HG02973 (cell line): ENCODE data around the gene ASB16.

Experiments
- ATAC-seq: cut with Tn5 transposase; IDR thresholded peaks from one replicate; pipeline ENCODE4 v1.9.1; 2021; ENCODE audit warnings: moderate library complexity; ENCODE audit not compliant: unreplicated experiment

The ASB16 gene

DNA sequence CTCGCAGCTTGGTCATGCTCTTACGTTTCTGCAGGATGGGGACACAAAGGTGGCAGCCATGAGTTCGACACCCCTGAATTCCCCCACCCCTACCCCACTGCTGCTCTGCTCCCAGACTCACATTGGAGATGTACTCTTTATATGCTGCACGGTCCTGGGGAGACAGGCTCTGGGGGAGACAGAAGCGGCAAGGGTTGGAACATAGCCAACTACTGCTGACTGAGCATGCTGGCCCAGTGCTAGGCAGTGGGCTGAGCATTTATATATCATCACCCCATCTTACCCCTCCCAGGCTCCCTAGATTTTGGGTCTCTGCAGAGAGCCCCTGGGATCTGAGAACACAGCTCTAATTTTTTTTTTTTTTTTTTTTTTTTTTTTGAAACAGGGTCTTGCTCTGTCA is 37.2 kb downstream of the ASB16 start:
- ATAC-seq: no peak

DNA sequence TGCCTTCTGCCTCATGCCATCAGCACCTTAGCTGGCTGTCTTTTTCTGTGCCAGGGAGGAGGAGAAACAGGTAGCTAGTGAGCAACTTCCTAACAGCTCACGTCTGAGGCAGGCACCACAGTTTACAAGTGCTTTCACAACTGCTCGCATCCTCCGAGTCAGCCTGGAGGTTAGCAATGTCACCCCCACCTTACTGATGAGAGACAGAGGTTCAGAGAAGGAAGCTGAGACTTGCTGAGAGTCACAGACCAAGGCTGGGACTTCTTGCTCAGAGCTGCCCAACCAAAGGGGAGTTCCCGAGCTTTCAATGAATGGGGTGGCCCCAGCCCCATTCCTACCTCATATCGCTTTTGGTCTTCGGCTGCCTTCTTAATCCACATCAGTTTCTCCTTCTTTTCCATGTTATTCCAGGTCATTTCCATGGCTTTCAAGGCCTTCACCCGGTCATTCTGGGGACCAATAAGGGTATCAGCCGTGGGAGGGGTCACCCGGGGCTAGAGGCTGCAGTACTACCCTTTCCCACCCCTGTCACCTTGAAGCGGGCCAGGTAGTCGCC is 39.4 kb downstream of the ASB16 start:
- ATAC-seq: no peak

DNA sequence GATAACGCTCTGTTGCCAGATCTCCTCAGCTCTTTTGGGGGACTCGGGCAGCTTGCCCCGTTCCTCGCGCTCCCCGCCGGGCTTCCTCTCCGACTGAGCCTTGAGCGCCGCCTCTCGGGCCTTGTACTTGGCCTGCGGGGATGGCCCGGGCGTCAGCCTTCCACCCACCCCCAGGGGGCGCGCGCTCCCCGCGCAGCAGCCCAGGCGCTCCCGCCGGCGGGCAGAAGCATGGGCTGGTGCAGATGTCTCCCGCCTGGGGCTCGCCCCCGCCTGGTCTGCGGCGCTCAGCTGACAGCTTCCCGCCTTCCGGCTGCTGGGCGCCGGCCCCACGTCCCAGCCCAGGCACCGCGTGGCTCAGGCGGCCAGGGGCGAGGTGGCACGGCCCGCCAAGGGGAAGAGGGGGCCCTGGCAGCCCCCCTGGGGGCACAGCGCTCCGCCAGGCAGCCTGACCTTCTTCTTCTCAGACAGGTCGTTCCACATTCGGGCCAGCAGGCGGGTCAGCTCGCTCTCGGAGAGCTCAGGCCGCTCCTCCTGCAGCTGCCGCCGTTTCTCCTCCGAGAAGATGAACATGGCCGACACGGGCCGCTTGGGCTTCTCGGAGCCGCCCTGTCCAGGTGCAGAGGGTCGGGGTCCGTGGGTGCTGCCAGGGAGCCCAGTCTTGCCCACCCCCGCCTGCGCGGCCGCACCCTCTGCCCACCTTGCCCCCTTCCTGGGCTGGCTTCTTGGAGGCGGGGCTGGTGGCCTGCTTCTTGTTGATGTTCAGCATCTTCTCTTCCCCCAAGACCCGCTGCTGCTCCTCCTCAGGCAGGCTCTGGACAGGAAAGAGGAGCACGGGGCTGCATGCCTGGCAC is 40.1 kb downstream of the ASB16 start:
- ATAC-seq: peak; percentile 60

DNA sequence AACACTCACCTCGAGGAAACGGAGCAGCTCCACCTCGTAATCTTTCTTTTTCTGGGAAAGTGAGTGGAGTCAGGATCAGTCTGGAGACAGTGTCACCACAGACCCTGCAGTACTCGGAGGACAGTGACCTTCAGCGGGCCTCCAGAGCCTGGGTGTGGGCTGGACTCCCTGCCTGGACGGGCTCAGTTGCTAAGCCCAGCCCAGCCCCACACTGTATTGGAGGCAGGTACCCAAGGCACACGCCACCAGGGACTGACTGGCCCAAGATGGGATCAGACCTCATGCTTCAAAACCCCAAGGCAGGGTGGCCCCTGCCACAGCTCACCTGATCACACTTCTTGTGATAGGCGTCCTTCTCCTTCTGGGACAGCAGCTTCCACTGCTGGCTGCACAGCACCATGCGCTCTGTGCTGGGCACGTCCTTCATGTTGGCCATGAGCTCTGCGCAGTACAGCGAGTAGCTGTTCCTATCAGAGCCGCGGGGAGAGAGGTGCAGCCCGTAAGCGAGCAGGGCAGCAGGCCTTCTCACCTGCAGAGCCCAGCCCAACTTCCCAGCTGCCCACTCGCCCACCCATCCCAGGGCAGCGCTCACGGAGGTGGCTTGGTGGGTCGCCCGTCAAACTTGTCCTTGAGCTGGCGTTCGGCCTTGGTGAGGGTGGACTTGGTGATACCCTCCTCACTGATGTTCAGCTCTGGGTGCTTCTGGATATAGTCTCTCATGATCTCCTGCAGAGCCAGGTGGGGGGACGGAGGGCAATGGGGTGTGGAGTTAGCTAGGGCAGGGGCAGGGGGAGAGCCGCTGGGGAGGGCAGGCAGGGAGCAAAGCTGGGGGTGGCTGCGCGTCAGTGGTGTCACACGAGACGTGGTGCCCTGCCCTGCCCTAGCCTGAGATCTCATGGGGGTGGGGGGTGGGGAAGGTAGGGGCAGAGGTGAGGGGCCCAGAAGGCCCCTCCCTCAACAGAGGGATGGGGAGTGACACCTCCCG is 41.1 kb downstream of the ASB16 start:
- ATAC-seq: no peak

DNA sequence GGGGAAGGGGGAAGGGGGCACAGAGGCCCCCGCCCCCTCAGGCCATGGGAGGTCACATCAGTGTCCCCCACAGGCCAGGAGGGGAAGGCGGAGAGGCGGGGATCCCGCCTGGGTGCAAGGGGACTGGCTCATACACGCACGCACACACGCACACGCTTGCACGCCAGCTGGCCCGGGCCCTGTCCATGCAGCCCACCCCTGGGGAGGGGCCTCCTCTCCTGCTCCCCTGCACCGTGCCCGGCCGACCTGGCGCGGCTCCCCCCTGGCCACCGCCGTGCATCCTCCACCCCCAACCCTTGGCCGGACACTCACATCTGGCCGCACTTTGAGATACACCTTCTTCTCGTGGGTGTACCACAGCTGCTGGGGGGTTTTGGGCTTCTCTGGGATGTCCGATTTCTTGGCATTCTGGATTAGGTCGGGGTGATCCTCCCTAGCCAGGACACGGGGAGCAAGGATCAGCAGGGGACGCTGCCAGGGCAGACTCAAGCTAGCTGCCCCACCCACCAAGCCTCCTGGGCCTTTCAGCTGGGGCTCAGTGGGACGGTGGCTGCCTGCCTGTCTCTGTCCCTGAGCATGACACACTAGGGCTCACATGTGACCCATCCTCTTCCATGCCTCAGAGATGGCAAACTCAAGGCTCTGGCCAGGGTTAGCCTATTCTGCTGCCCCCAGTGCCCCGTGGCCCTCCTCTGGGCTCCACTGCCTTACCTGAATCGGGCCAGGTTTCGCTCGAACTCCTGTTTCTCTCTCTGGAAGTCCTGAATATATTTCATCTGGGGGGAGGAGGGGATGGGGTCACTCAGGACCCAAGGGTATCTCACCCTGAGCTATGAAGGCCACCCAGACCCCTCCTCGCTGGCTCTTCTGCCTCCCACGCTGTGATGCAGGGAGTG is 42.3 kb downstream of the ASB16 start:
- ATAC-seq: no peak

DNA sequence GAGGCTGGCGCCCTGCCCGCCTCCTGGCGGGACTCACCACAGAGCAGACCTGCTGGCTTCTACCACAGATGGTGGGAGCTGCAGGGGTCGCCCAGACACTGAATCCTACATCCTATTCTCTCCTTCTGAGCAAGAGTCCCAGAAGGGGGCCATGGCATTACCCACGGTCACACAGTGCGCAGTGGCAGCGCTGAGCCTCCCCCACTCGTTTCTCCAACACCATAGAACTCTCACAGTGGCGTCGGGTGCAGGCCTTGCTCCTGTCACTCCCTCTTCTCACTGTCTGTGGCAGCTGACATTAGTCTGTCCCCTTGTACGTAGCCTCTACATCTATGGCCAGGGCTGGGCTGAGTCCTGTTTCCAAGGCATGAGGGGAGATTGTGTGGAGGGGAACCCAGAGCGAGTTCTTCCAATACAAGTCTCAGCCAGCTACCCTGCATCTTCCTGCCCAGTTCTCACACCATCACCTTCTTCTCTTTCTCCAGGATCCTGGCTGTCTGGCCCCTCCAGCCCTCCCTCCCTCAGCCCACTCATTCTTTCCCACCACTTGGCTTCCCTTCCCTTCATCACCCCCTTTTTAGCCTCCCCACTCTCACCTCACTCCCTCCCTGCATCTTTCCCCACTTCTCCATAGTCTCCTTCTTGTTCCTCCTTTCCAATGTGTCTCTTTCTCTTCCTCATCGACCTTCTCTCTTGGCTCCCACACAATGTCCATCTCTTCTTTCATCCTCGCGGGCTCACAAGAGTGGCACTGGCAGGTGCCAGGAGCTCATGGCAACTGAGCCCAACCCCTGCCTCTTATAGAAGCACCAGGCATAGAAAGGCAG is 43.1 kb downstream of the ASB16 start:
- ATAC-seq: no peak

DNA sequence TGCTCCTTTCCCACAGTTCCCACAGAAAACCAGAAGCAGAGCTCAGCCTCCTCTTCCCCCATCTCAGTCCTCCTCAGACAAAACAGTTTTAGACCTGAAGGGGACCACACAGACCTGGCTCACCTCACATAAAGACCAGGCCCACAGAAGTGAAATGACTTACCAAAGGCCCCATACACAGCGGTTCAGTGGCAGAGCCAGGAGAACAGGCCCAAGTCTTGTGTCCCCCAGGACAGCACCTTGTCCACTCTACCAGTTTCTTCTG is 43.7 kb downstream of the ASB16 start:
- ATAC-seq: no peak

DNA sequence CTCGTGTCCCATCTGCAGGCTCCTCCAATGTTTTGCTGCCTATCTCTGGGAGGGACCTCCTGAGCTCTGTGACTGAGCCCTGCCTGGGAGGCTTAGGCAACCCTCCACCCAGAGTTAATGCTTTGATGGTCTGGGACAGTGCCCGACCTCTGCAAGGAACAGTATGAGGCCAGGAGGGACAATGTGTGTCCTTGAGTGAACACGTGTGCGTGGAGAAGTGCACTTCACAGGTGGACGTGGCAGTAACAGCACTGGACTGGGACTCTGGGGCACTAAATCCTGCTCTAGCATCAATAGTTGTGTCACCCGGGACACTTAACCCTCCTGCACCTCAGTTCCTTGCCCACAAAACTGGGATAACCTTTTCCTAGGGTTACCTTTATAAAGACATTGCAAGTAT is 44.4 kb downstream of the ASB16 start:
- ATAC-seq: no peak

DNA sequence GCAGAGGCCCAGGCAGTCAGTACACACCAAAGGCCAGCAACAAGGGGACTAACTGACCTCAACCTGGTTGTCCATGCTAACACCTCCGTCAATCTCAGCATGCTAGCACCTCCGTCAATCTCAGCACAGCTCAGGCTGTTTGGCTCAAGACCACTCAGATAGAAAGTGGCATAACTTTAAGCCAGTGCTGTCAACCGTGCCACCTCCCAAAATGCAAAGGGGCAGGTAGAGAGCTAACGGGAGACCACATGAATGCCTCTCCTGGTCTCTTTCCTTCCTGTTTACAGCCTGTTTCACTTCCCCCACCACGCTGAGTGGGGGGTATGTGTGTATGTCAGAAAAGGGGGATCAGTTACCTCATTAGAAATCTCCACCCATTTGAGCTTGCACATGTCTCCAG is 45.7 kb downstream of the ASB16 start:
- ATAC-seq: no peak

DNA sequence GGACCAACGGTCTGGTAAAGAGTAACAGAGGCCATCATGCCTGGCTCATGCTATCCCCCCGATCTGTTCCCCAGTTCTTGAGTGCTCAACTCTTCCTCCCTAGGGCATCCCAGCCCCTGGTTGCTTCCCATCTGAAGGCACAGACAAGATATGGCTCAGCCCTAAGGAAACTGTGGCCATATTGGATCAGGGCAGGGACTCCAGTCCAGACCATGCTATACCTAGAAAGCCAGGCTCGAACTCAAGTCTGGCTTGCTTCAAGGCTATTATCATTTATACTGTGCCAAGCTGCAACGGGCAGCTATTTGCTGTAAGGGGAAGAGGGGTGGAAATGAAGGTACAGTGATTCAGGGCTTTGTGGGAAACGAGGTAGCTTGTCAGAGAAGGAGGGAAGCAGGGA is 46.2 kb downstream of the ASB16 start:
- ATAC-seq: no peak

DNA sequence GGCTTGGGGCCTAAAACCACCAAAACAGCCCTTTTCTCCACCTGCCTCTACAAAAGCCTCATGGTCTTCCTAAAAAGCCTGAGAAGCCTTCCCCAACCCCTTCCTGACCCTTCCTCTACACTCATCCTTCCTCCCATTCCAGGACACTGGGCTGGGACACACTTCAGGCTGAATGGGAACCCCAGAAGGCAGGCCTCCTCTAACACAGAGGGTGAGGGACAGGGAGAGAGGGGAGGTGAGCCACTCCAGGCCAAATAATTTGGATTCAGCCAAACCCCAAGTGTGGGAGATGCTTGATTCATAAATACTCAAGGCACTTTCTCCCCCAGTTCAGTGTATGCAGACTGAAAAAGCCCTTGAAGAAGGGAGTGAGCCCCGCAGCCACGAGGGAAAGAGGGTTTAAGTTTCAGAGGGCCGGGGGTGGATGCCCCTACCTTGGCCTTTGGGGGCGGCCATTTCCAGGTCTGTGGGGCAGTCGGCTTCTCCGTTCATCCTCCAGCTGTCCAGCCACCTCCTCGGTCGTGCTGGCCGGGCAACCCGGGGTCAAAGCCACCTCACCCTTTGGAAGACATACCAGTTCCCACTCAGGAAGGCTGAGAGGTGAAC is 47.3 kb downstream of the ASB16 start:
- no peak for ATAC-seq

DNA sequence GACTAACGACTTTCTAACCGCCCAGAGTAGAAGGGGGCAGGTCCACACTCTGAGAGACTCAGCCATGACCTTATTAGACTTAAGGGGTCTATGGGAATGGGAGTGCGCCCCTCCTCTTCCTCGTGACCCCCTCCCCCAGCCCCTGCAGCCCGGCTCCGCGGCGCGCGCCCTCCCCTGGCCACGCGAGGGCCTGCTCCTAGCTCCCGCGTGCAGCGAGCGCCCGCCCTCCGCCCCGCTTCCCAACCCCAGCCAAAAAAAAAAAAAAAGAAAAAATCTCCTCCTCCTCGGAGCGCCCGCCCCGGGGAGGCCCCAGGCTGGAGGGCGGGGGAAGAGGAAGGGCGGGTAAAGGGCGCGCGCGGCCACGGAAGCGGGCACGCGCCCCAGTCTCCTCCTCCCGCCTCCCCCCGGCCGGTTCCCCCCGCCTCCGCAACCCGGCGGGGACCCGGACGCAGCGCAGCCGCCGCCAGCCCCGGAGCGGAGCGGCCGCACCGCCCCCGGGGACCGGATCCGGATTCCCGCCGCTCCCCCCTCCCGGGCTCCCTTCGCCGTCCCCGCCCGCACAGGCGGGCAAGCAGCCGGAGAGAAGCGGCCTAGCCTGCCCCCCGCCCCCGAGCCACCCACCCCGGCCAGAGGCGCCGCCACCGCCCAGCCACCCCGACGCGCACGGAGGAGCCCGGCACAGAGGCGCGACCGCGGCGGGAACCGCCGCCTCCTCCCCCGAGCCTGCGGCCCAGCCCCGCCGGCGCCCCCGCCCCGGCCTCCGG is 48.0 kb downstream of the ASB16 start:
- ATAC-seq: peak; percentile 21

DNA sequence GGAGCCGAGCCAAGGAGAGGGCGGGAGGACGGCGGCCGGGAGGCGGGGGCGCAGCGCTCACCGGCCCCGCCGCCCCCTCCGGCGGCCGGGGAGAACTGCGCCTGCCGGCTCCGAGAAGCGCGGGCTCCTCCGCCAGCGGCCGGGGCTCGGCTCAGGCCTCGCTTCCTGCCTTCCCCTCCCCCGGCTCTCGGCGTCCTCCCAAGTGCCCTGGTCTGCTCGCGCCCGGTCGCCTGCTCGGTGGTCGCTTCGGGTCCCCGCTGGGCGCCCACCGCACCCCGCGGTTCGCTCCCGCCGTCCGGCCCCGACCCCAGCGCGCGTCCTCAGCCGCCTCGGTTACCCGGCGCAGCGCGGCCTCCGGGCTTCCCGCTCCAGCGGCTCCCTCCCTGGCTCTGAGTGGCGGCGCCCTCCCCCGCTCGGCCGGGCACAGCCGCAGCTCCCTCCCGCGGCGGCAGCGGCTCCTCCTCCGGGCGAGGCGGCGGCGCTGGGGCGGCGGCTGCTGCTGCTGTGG is 48.7 kb downstream of the ASB16 start:
- ATAC-seq: peak; percentile 36

DNA sequence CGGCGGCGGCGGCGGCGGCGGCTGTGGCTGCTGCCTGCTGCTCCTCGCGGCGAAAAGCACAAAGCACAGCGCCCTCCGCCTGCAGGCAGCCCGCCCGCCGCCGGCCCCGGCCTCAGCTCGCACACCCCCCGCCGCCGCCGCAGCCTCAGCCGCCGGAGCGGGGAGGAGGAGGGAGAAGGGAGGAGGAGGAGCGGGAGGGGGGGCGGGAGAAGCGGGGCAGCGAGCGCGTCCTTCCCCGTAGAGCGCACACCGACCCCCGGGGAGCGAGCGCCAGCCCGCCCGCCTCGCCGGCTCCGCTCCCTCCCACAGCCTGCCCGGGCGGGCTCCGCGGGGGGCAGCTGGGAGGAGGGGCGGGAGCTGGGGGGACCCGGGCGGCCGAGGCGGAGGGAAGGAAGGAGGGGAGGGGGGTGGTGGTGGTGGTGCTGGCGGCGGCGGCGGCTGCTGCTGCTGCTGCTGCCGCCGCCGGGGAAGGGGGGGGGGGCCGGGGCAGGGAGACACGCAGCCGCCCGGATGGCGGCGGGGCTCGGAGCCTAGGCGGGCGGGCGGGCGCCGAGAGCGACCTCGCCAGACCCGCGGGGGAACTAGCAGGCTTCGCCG is 49.2 kb downstream of the ASB16 start, which contains the start of gene UBTF:
UBTF (minus strand) TSS at position 60 of the 597 bp plus-strand sequence. CDS start 1,446 bp downstream, outside the sequence.
- peak; percentile 8 for ATAC-seq

DNA sequence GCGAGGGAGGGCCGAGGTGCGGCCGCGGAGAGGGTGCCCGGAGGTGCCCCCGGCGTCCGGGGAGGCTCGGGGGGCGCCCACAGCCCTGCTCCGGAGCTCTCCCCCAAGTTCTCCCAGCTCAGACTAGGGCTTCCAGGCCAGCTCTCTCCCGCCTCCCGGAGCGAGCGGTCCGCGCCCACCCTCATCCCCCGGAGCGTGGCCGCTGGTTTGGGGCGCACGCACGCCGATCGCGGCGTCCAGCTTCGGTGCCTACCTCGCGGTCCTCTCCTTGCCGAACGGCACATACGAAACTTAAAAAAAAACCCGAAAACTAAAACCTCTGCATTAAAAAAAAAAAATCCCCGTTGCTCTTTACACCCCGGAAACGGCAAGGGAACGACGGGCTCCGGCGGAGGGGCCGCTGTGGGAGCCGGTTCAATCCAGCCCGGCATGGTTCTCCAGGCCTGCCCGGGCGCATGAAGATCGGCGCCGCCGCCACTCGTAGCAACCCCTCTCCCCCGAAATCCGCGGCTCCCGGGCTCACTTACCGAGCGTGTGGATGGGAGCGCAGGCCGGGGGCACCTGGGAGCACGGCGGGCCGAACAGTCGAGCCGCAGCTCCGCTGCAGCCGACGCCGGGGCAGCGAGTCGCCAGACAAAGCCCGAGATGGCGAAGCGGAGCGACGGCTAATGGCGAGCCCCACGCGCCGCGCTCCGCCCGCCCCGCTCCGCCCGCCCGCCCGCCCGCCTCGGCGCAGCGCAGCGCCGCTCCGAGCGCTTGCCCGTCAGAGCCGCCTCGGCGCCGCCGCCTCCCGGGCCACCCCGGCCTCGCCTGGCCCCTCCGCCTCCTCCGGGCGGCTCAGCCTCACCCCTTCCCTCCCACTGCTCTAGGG is 49.9 kb downstream of the ASB16 start:
- no peak for ATAC-seq

DNA sequence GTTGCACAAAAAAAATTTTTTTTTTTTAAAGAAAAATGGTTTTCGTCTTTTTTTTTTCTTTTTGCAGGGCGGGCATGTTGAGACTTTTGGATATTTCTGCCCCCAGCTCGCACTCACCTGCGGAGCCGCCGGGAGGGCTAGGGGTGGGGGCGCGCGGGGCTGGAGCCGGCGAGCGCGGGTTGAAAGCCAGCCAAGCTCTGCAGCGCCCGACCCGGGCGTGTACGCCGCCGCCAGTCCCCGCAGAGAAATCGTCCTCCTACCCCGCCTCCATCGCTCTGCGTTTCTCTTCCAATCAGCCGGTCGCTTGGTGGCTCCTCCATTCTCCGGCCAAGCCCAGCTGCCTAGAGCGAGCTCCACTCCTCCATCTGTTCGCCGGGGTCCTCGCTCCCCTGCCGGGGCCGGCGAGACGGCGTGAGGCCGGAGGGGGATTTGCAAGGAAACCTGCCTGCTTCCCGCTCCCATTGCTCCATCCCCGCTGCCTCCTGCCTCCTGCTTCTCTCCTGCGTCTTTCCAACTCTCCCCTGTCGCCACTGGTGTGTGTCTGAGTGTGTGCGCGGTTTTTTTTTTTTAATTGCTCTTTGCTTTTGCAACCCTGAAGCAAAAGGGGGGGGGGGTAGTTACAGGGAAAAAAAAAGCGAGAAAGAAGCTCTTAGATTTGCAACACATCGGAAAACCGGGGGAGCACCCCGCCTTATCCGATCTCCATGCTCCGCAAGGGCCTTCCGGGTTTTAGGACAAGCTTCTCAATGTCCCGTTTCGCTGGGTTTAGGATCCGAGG is 50.8 kb downstream of the ASB16 start:
- ATAC-seq: no peak

DNA sequence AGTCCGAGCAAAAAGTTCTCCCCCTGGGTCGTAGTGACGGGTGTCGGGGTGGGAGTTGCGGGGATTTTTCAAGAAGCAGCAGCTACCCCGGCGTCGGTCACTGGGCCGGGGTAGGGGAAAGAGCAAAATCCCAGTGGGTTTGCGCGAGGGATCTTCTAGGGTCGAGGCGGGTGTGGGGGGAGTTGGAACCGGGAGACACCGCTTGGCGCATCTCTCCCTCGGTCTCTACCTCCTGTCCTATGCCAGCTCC is 51.3 kb downstream of the ASB16 start:
- no peak for ATAC-seq
